Measurements from ENCODE around the gene TRIM40.

Gene TRIM40, protein sequence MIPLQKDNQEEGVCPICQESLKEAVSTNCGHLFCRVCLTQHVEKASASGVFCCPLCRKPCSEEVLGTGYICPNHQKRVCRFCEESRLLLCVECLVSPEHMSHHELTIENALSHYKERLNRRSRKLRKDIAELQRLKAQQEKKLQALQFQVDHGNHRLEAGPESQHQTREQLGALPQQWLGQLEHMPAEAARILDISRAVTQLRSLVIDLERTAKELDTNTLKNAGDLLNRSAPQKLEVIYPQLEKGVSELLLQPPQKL

GRCh38 chr6:30135757-30136156, at the start of gene TRIM40:
Gene TRIM40 (plus strand): TSS chr6:30136140. CDS start chr6:30137037, 897 bp downstream.
- Mint-ChIP-seq H3K9me3 (no peaks in the 10 kb centered on the region), H3K4me1 (peaks cover 17% of the 10 kb centered on the region), H3K4me3 (no peak within 1 kb of the TSS), H3K27ac (no peak within 1 kb of the TSS), H3K27me3 (peaks cover 75% of the 10 kb centered on the region)
- DNase-seq (no peak), ATAC-seq (no peak)

DNA sequence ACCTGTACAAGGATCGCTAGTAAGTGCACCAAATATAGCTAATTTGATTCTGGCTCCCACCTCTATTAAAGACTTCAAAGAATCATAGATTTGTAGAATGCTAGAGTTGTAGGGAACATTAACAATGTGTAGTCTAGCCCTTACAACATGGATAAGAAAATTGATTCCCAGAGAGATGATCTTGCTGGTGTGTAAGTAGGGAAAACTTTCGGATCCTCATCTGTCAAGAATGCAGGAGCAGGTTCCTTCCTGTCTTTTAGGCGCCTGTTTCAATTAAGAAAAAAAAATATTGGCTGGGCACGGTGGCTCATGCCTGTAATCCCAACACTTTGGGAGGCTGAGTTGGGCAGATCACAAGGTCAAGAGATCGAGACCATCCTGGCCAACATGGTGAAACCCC, 48.1 kb upstream of the TRIM40 start:
- H3K4me3 Mint-ChIP-seq = no peak overlapping the region

GRCh38 chr6:30091577-30092381, 44.2 kb upstream of the TRIM40 start:
- DNase-seq (no peak), ATAC-seq (no peak)
- H3K4me3 Mint-ChIP-seq = no peak overlapping the region
- H3K27me3 Mint-ChIP-seq = peaks cover 73% of the 10 kb centered on the region
- no peaks in the 10 kb centered on the region for H3K9me3 Mint-ChIP-seq
- peak overlapping the region in 1 of 2 donors; percentile 15 for H3K27ac Mint-ChIP-seq
- no peaks in the 10 kb centered on the region for H3K4me1 Mint-ChIP-seq

More for the DNA sequence above, 48.1 kb upstream of the TRIM40 start:
- DNase-seq = no peak
- Mint-ChIP-seq H3K4me1 (no peaks in the 10 kb centered on the region), H3K27me3 (peaks cover 68% of the 10 kb centered on the region), H3K27ac (no peak overlapping the region), H3K9me3 (no peaks in the 10 kb centered on the region)
- no peak for ATAC-seq

GRCh38 chr6:30092852-30093543, 42.9 kb upstream of the TRIM40 start:
- H3K4me3 Mint-ChIP-seq = no peak overlapping the region
- no peak overlapping the region for H3K27ac Mint-ChIP-seq
- no peak for DNase-seq
- no peaks in the 10 kb centered on the region for H3K9me3 Mint-ChIP-seq
- H3K27me3 Mint-ChIP-seq = peaks cover 72% of the 10 kb centered on the region
- ATAC-seq = no peak
- peaks cover 10% of the 10 kb centered on the region for H3K4me1 Mint-ChIP-seq

GRCh38 chr6:30093951-30094661, 41.8 kb upstream of the TRIM40 start:
- DNase-seq (no peak), ATAC-seq (no peak)
- Mint-ChIP-seq H3K9me3 (no peaks in the 10 kb centered on the region), H3K27me3 (peaks cover 77% of the 10 kb centered on the region), H3K4me1 (peaks cover 19% of the 10 kb centered on the region), H3K27ac (no peak overlapping the region), H3K4me3 (no peak overlapping the region)

DNA sequence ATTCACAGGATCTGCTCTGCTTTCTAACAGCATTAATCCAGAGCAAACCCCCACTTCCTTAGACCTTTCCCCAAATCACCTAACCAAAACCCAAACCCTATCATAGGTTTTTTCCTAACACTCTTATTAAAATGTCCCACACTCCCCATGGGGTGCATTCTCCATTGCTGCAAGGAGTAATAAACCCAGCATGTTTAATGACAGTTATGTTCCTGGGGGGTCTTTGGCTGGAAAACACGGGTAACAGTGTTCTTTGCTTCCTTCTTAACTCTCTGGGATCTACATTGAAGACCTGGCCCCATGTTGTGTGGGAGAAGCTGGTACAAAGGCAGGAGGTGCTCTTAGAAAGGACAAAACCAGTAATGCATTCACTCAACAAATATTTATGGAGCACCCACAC, 39.1 kb upstream of the TRIM40 start:
- H3K4me1 Mint-ChIP-seq = peaks cover 37% of the 10 kb centered on the region
- H3K4me3 Mint-ChIP-seq = no peak overlapping the region
- no peak for ATAC-seq
- DNase-seq = no peak
- H3K27me3 Mint-ChIP-seq = peaks cover 84% of the 10 kb centered on the region
- H3K27ac Mint-ChIP-seq = no peak overlapping the region
- H3K9me3 Mint-ChIP-seq = no peaks in the 10 kb centered on the region

- Mint-ChIP-seq H3K27me3 (peaks cover 72% of the 10 kb centered on the region), H3K27ac (peak overlapping the region in 1 of 2 donors; percentile 77), H3K4me3 (no peak overlapping the region), H3K4me1 (peaks cover 50% of the 10 kb centered on the region), H3K9me3 (no peaks in the 10 kb centered on the region)
- ATAC-seq = no peak
- DNase-seq = no peak
Measured at GRCh38 chr6:30097902-30098768, 37.8 kb upstream of the TRIM40 start.

- peaks cover 75% of the 10 kb centered on the region for H3K27me3 Mint-ChIP-seq
- peaks cover 57% of the 10 kb centered on the region for H3K4me1 Mint-ChIP-seq
- no peak overlapping the region for H3K27ac Mint-ChIP-seq
- H3K4me3 Mint-ChIP-seq = peak overlapping the region; percentile 56 to 61
- DNase-seq (no peak), ATAC-seq (no peak)
- no peaks in the 10 kb centered on the region for H3K9me3 Mint-ChIP-seq
Measured at GRCh38 chr6:30100154-30100553, 35.8 kb upstream of the TRIM40 start.

DNA sequence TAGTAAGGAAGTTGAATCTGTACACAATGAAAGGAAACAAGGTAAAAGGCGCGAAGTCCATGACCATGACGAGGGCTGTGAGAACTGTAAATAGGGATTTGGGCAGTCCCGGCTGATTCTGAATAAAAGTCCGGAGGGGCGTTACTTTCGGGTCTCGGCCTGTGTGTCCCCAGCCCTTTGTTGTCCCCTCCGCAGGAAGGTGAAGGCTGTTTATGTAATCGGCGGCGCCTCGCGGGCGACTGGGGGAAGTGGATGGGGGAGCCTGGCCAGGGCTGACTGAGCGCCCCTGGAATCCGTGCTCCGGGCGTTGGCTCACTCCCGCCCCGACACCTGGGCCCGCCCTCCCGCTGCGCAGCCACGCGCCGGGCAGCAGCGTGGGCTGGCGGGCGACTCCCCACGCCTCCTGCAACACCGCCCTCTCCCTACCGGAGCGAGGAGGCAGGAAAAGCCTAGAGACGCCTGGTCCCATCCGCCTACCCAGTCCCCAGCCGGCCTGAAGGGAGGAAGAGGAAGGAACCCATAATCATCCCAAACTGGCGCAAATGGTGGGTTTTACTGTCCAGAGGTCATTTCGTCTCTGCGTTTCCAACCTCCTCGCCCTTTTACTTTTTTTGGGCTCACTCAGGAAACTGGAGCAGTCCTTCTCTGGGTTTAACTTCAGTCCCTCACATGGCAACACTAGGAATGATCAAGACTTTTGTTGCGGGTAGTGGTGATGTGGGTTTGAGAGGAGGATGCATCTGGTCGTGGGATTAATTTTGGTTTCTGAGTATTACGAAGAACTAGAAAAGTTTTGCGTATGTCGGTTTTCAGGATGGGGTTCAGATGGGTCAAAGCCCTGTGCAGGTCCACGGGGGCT, 35.1 kb upstream of the TRIM40 start:
- no peak for ATAC-seq
- Mint-ChIP-seq H3K4me1 (peaks cover 57% of the 10 kb centered on the region), H3K9me3 (no peaks in the 10 kb centered on the region), H3K4me3 (peak overlapping the region; percentile 71 to 78), H3K27me3 (peaks cover 77% of the 10 kb centered on the region), H3K27ac (peak overlapping the region in 1 of 2 donors; percentile 6)
- no peak for DNase-seq

DNA sequence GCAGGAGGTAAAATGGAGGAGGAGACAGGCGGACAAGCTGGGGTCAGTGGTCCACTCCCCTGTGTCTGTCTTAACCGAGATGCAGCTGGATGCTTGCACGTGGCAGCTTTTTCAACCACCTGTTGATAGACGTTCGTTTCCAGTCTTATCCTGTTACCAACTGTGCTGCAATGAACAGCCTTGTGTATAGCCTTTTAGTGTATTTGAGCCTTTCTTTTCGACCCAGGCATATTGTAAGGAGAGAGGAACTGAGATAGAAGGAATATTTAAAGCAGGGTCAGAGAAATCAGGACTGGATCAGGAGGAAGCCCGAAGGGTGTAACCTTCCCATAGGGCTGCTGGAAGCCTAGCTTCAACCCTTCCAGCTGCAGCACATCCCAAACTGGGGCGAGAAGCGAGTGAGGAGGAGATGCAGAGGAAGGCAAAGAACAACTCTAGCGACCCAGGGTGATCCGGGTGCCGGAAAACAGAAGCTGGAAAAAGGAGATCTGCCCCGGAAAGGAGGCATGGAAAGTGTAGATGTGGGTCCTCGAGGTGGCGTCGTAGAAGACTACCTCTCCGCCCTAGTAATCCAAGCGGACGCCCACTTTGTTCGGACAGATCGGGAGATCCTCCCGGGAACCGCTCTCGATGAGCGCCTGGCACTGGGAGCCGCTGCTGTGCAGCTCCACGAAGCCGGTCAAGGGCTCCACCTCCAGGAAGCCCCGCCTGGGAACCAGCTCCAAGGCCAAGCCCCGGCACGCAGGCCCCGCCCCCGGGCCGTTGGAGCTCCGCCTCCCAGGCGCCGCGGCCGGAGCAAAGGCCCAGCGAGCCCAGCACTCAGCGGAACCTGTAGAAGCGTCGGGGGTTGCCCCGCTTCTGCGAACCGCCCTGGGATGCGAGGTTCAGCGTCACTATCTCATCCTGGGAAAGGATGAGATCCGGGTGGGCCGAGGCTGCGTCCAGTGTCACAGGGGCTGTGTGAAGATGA, 34.2 kb upstream of the TRIM40 start:
- ATAC-seq (peak; percentile 57), DNase-seq (peak; percentile 46 to 54)
- H3K27ac Mint-ChIP-seq = peak overlapping the region in 1 of 2 donors; percentile 37
- H3K4me1 Mint-ChIP-seq = peaks cover 57% of the 10 kb centered on the region
- H3K9me3 Mint-ChIP-seq = no peaks in the 10 kb centered on the region
- H3K27me3 Mint-ChIP-seq = peaks cover 86% of the 10 kb centered on the region
- H3K4me3 Mint-ChIP-seq = peak overlapping the region; percentile 71 to 78

GRCh38 chr6:30102414-30102969, 33.4 kb upstream of the TRIM40 start:
- Mint-ChIP-seq H3K27ac (no peak overlapping the region), H3K4me1 (peaks cover 52% of the 10 kb centered on the region), H3K27me3 (peaks cover 84% of the 10 kb centered on the region), H3K9me3 (no peaks in the 10 kb centered on the region), H3K4me3 (peak overlapping the region; percentile 78 to 90)
- ATAC-seq (peak; percentile 60), DNase-seq (no peak)

DNA sequence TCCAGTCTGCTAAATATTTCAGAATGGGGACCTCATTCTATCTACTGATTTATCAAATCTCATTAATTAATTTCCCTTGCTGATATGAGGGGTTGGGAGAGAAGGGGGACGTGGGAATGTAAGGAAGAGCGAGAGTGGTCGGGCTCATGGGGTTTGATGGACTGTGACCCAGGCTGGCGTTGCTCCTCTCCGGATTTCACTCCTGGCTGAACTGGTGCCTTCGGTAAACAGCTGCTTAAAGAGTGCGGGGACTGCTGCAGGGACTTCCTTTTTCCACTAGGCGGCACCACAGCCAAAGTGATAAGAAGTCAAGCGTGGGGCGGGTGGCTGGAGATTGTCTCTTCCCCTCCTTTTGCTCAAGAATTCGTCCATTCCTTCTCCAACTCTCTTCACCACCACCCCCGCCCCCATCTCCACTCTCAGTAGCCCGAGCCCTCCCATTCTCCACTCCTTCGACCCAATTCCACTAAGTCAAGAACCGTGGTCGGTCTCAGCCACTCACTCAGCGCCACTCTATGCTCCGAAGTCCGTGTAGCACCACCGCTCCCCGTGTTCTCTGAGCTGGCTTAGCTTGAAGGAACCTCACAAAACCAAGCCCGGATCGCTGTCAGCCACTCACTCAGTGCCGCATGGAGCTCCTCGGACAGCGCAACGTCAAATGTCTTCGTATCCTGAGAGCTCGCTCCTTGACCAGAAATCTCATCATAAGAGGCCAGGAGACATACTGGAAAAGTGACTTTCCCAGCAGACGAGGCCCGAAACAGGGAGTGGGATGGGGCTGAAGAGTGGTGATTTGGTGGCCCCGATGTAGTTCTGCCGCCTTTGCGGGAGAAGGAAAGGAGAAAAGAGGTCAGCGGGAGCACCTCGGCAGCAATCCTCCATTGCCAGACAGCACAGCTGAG, 32.7 kb upstream of the TRIM40 start:
- peak overlapping the region; percentile 77 to 90 for H3K4me3 Mint-ChIP-seq
- ATAC-seq (peak; percentile 90), DNase-seq (peak; percentile 81 to 83)
- H3K27me3 Mint-ChIP-seq = peaks cover 84% of the 10 kb centered on the region
- H3K4me1 Mint-ChIP-seq = peaks cover 52% of the 10 kb centered on the region
- H3K27ac Mint-ChIP-seq = peak overlapping the region in 1 of 2 donors; percentile 68
- no peaks in the 10 kb centered on the region for H3K9me3 Mint-ChIP-seq
